ENCODE results near the gene CCSAP.

The CCSAP gene

DNA sequence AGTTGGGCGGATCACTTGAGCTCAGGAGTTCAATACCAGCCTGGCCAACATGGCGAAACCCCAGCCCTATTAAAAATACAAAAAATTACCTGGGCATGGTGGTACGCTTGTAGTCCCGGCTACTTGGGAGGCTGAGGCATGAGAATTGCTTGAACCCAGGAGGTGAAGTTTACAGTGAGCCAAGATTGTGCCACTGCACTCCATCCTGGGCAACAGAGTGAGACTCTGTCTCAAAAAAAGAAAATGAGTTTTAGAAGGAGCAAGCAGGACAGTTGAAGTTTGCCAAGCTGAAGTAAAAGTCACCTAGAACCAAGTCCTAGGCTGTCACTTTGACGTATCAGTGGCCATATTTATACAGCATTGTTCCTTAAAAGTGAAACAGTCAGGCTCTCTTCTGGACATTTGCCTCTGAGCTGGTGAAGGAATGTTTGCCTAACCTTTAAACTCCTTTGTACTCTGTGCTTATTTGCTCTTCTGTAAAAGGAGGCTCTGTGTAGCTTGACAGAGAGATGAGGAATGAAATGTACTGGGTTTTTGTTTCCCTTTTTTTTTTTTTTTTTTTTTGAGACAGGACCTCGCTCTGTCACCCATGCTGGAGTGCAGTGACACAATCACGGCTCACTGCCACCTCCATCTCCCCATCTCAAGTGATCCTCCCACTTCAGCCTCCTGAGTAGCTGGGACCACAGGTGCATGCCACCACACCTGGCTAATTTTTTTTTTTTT lies 69.2 kb downstream of the CCSAP start:
- H3K4me3 ChIP-seq (ENCODE audit: low read length in 2 of 2), result peak overlapping the region in 1 of 2 donors; percentile 6
- H3K23ac ChIP-seq (ENCODE audit: low read depth, low read length, poor library complexity), result no peak overlapping the region
- no peak overlapping the region for H2AK5ac ChIP-seq (ENCODE audit: low read depth, low read length)
- H3K14ac ChIP-seq (ENCODE audit: low read length), result no peak overlapping the region
- H3K4ac ChIP-seq (ENCODE audit: low read length), result no peak overlapping the region
- H4K91ac ChIP-seq (ENCODE audit: low read depth, low read length, poor library complexity), result no peak overlapping the region
- H2BK120ac ChIP-seq (ENCODE audit: low read depth, low read length), result no peak overlapping the region
- H3K9ac ChIP-seq (ENCODE audit: low read depth, low read length, poor library complexity), result no peak overlapping the region
- no peak overlapping the region for H2BK5ac ChIP-seq (ENCODE audit: low read length)
- no peak overlapping the region for H4K8ac ChIP-seq (ENCODE audit: low read depth, low read length)
- H3K4me2 ChIP-seq (ENCODE audit: insufficient read depth, low read length, poor library complexity, severe bottlenecking), result no peak overlapping the region
- no peak overlapping the region for H2BK12ac ChIP-seq (ENCODE audit: low read length)
- H3K27me3 ChIP-seq (ENCODE audit: control insufficient read depth in 3 of 3, insufficient read depth in 3 of 3, low read depth in 1 of 3, low read length in 3 of 3), result no peaks in the 10 kb centered on the region
- peaks cover 7 to 11% of the 10 kb centered on the region in 2 donors for H3K4me1 ChIP-seq (ENCODE audit: control insufficient read depth in 2 of 2, insufficient read depth in 1 of 2, low read depth in 1 of 2, low read length in 2 of 2)
- H3K27ac ChIP-seq (replicated peaks; ENCODE audit: low read length), result no peak overlapping the region
- no CpG with 5 or more reads among the region's 7 CpGs for WGBS, 2 donors (ENCODE audit: extremely low coverage in 2 of 2, insufficient read length in 2 of 2, insufficient replicate concordance in 1 of 2)
- H3K18ac ChIP-seq (ENCODE audit: low read length), result no peak overlapping the region
- no peak overlapping the region for H2BK15ac ChIP-seq (ENCODE audit: low read length)
- no peaks in the 10 kb centered on the region for H3K79me1 ChIP-seq (ENCODE audit: low read depth, low read length)
- no peak overlapping the region for H2AFZ ChIP-seq (ENCODE audit: low read length)
- no peak for DNase-seq (ENCODE audit: low spot score)
- H3K36me3 ChIP-seq (replicated peaks in 1 of 2; ENCODE audit: control insufficient read depth in 2 of 2, insufficient read depth in 2 of 2, low read length in 2 of 2), result peaks cover 1 to 7% of the 10 kb centered on the region in 2 donors
- peaks cover 0 to 3% of the 10 kb centered on the region in 2 donors for H3K9me3 ChIP-seq (replicated peaks in 1 of 2; ENCODE audit: control insufficient read depth in 2 of 2, insufficient read depth in 1 of 2, low read depth in 1 of 2, low read length in 2 of 2)

DNA sequence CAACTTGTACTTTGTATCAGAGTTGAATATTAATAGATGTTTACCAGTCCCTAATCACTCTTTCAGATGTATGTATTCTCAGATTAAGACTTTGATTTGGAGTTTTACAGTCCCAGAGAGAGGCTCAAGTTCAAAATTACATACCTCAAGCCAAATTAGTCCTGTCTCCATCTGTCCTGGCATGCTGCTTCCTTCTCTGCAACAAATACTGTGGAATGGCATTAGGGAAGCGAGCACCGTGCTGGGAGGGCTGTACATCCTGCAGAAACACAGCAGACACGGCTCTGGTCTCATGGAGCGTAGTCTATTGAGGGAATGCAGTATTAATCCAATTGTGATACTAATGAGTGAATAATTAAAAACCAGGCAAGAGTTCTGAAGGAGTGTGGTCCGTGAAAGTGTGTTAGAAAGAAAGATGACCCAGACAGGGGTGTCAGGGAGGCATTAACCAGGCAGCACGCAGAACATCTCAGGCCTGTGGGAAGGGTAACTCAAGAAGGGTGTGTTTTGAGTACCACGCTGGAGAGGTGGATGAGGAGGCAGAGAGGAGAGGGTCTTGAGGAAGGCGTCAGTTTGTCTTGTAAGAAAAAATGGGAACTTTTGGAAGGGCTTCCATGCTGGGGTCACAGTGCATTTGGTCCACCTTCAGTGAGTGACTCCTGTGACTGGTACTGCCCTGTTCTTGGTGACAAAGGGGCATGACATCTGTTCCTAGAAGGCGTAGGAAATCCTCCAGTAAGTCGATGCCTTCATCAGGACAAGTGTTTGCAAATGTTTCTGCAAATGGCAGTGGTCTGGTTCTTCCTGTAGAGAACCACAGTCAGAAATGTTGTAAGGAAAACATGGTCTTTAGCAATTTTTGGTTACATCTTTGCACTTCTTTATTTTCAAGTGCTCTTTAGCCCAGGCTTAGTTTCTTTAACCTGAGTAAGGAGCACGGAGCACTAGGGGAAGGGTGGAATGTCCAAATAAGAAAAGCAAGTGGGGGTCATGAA lies 70.4 kb downstream of the CCSAP start:
- H3K36me3 ChIP-seq (replicated peaks in 1 of 2; ENCODE audit: control insufficient read depth in 2 of 2, insufficient read depth in 2 of 2, low read length in 2 of 2), result peaks cover 1 to 5% of the 10 kb centered on the region in 2 donors
- H3K4me1 ChIP-seq (ENCODE audit: control insufficient read depth in 2 of 2, insufficient read depth in 1 of 2, low read depth in 1 of 2, low read length in 2 of 2), result peaks cover 7 to 11% of the 10 kb centered on the region in 2 donors
- H3K79me1 ChIP-seq (ENCODE audit: low read depth, low read length), result no peaks in the 10 kb centered on the region
- H3K18ac ChIP-seq (ENCODE audit: low read length), result no peak overlapping the region
- H3K9ac ChIP-seq (ENCODE audit: low read depth, low read length, poor library complexity), result no peak overlapping the region
- no peak overlapping the region for H3K14ac ChIP-seq (ENCODE audit: low read length)
- peak overlapping the region in 1 of 2 donors; percentile 61 for H3K4me3 ChIP-seq (ENCODE audit: low read length in 2 of 2)
- no peak for DNase-seq (ENCODE audit: low spot score)
- H4K8ac ChIP-seq (ENCODE audit: low read depth, low read length), result no peak overlapping the region
- no peak overlapping the region for H2AK5ac ChIP-seq (ENCODE audit: low read depth, low read length)
- H3K4me2 ChIP-seq (ENCODE audit: insufficient read depth, low read length, poor library complexity, severe bottlenecking), result peak overlapping the region; percentile 80
- H4K91ac ChIP-seq (ENCODE audit: low read depth, low read length, poor library complexity), result no peak overlapping the region
- WGBS, 2 donors (ENCODE audit: extremely low coverage in 2 of 2, insufficient read length in 2 of 2, insufficient replicate concordance in 1 of 2), result no CpG with 5 or more reads among the region's 11 CpGs
- no peaks in the 10 kb centered on the region for H3K27me3 ChIP-seq (ENCODE audit: control insufficient read depth in 3 of 3, insufficient read depth in 3 of 3, low read depth in 1 of 3, low read length in 3 of 3)
- no peak overlapping the region for H2BK12ac ChIP-seq (ENCODE audit: low read length)
- H3K4ac ChIP-seq (ENCODE audit: low read length), result no peak overlapping the region
- H3K9me3 ChIP-seq (replicated peaks in 1 of 2; ENCODE audit: control insufficient read depth in 2 of 2, insufficient read depth in 1 of 2, low read depth in 1 of 2, low read length in 2 of 2), result peaks cover 0 to 3% of the 10 kb centered on the region in 2 donors
- H2AFZ ChIP-seq (ENCODE audit: low read length), result no peak overlapping the region
- no peak overlapping the region for H3K23ac ChIP-seq (ENCODE audit: low read depth, low read length, poor library complexity)
- H2BK120ac ChIP-seq (ENCODE audit: low read depth, low read length), result no peak overlapping the region
- no peak overlapping the region for H3K27ac ChIP-seq (replicated peaks; ENCODE audit: low read length)
- H2BK15ac ChIP-seq (ENCODE audit: low read length), result no peak overlapping the region
- H2BK5ac ChIP-seq (ENCODE audit: low read length), result no peak overlapping the region

DNA sequence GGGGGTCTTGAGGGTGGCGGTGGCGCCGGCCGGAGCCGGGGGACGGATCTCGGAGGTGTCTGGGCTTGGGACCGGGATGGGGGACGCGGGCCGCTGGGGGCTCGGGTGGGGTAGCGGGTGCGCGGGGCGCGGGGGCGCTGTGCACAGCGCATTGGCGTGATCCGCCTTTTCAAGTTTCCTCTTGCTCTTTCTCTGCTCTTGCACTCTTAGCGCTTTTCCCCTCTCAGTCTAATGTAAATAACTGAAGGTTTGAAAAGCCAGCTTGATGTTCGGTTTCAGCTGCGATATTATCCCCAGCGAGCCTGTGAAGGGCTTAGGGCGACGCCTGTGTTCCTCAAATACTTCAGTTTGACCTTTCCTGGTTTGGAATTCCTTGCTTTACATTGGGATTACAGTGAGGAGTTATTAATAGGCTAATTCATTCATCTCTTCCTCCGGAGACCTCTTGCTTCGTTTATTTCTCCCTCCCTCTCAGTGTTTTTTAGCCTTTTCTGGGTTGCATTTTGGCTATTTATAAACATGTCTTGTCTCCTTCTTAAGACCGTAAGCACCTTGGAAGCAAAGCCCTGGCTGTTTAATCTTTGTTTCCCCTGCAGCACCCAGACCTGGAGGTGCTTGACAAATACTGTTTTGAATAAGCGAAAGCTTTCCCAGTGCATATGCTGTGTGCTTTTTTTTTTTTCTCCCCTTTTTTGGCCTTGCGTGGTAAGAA lies 71.2 kb downstream of the CCSAP start:
- H3K9ac ChIP-seq (ENCODE audit: low read depth, low read length, poor library complexity), result peak overlapping the region; percentile 89
- WGBS, 2 donors (ENCODE audit: extremely low coverage in 2 of 2, insufficient read length in 2 of 2, insufficient replicate concordance in 1 of 2), result no CpG with 5 or more reads among the region's 32 CpGs
- no peak overlapping the region for H2BK12ac ChIP-seq (ENCODE audit: low read length)
- DNase-seq (ENCODE audit: low spot score), result peak; percentile 20
- no peak overlapping the region for H2BK120ac ChIP-seq (ENCODE audit: low read depth, low read length)
- no peaks in the 10 kb centered on the region for H3K36me3 ChIP-seq (replicated peaks in 1 of 2; ENCODE audit: control insufficient read depth in 2 of 2, insufficient read depth in 2 of 2, low read length in 2 of 2)
- no peaks in the 10 kb centered on the region for H3K79me1 ChIP-seq (ENCODE audit: low read depth, low read length)
- H3K4ac ChIP-seq (ENCODE audit: low read length), result no peak overlapping the region
- no peak overlapping the region for H2BK15ac ChIP-seq (ENCODE audit: low read length)
- peak overlapping the region; percentile 3 for H3K27ac ChIP-seq (replicated peaks; ENCODE audit: low read length)
- H4K8ac ChIP-seq (ENCODE audit: low read depth, low read length), result no peak overlapping the region
- peak overlapping the region; percentile 59 for H2BK5ac ChIP-seq (ENCODE audit: low read length)
- no peak overlapping the region for H3K14ac ChIP-seq (ENCODE audit: low read length)
- H4K91ac ChIP-seq (ENCODE audit: low read depth, low read length, poor library complexity), result no peak overlapping the region
- H2AK5ac ChIP-seq (ENCODE audit: low read depth, low read length), result peak overlapping the region; percentile 24
- no peaks in the 10 kb centered on the region for H3K27me3 ChIP-seq (ENCODE audit: control insufficient read depth in 3 of 3, insufficient read depth in 3 of 3, low read depth in 1 of 3, low read length in 3 of 3)
- H3K18ac ChIP-seq (ENCODE audit: low read length), result peak overlapping the region; percentile 92
- H3K9me3 ChIP-seq (replicated peaks in 1 of 2; ENCODE audit: control insufficient read depth in 2 of 2, insufficient read depth in 1 of 2, low read depth in 1 of 2, low read length in 2 of 2), result peaks cover 0 to 3% of the 10 kb centered on the region in 2 donors
- H3K4me1 ChIP-seq (ENCODE audit: control insufficient read depth in 2 of 2, insufficient read depth in 1 of 2, low read depth in 1 of 2, low read length in 2 of 2), result peaks cover 7 to 11% of the 10 kb centered on the region in 2 donors
- H3K23ac ChIP-seq (ENCODE audit: low read depth, low read length, poor library complexity), result peak overlapping the region; percentile 61
- peak overlapping the region; percentile 97 for H2AFZ ChIP-seq (ENCODE audit: low read length)
- H3K4me2 ChIP-seq (ENCODE audit: insufficient read depth, low read length, poor library complexity, severe bottlenecking), result peak overlapping the region; percentile 80
- H3K4me3 ChIP-seq (ENCODE audit: low read length in 2 of 2), result peak overlapping the region; percentile 61 to 89
